ENCODE data around the gene CDKN1C.
"Not testable (repeated sequence)": the region's sequence is repeated elsewhere in the genome, so short reads cannot be mapped to it uniquely, and the experiment has no call there.

The CDKN1C gene

DNA sequence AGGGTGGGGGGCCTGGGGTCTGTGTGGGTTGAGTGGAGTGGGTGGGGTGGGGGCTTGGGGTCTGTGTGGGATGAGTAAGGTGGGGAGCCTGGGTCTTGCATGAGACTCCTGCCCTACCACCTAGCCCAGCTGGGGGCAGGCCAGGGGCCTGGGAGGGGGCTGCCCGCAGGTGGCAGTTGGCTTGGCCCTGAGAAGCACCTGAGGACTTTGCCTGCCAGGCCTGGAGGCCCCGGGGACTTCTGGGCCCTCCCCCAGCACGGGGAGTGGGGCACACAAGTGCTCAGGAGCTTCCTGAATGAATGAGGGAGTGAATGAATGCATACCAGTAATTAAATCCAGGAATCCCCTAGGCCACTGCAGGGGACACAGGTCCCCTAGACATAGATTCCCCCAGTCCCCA lies 37.1 kb upstream of the CDKN1C start:
- no peak for DNase-seq

DNA sequence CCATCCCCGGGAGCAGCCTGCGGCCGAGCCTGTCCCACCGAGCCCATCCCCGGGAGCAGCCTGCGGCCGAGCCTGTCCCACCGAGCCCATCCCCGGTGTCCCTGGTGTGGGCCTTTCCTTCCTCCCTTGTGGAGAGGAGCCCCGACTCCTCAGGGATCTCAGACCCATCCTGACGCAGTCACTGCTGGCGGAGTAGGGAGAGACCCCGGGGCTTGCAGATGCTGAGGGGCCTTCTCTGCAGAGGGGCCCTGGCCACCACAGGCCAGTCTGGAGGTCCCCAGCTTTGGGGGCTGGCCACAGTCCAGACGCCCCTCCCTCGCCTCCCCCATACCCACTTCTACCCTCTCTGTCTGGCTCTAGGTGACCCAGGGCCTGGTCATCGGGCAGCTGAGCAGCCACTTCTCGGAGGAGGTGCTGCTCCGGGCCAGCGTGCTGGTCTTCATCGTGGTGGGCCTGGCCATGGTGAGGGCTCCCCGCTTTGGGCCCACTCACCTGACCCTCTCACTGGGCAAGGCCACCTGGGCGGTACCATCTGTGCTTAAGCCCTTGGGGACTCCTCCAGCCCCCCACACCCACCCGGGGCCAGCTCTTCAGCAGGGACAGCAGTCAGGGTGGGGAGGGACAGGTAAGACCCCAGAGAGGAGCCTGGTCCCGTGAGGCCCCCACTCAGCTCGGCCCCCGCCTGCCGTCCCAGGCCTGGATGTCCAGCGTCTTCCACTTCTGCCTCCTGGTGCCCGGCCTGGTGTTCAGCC lies 36.3 kb upstream of the CDKN1C start:
- DNase-seq: no peak

DNA sequence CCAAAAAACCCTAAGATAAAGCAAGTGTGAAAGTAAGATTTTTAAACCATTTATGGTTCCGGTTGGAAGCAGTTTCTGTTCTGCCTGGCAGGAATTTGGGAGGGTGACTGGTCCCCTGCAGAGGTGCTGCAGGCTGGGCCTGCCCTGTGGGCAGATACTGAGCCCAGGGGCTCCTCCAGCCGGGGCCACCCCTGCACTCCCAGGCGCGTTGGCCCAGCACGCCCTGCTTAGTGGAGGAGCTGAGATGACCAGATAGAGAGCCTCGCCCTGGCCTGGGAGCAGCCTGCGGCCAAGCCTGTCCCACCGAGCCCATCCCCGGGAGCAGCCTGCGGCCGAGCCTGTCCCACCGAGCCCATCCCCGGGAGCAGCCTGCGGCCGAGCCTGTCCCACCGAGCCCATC lies 35.7 kb upstream of the CDKN1C start:
- no peak for DNase-seq

DNA sequence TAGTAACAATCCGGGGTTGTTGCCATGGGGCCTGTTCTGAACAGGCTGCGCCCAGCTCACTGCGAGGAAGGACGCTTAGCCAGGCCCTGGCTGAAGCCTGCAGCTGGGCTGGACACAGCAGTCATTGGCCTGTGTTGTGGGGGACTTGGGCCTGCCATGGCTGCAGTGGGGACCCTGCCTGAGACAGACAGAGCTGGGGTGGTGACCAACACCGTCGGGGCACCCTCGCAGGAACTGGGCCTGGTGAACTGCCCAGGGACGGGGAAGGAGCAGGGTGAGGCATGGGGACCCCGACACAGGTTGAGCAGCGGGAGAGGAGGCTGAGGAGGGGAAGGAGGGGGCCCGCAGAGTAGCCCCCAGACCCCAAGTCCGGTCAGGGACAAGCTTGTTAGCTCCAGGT lies 34.8 kb upstream of the CDKN1C start:
- no peak for DNase-seq

DNA sequence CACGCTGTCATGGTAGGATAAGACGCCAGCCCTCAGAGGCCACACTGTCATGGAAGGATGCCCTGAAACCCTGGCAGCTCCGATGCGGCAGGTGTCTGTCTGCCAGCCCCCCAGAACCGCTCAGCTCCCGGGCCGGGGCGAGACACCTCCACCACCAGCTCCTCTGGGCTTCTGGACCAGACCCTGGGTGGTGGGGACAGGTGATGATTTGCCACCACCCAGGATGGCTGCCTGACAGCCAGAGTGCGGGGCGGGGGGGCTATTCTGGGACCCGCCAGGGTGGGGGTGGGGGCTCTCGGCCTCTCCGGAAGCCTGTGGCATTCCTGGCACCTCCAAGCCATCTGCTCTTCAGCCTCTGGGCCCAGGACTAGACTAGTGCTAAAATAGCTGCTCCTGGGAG lies 34.3 kb upstream of the CDKN1C start:
- DNase-seq: no peak

DNA sequence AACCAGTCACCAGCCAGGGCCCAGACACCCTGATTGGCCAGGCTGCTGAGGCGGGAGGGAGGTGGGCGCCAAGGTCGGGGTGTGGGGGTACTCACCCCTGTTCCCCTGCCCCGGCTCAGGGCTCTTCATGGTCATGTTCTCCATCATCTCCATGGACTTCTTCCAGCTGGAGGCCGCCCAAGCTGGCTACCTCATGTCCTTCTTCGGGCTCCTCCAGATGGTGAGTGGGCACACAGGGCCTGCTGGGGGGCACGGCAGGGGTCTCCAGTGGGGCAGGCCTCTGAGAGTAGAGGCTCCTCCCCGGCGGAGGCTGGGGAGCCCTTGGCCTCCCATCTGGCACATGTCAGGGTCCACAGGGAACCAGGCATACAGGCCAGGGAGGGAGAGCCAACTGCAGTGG lies 33.6 kb upstream of the CDKN1C start:
- DNase-seq: no peak

DNA sequence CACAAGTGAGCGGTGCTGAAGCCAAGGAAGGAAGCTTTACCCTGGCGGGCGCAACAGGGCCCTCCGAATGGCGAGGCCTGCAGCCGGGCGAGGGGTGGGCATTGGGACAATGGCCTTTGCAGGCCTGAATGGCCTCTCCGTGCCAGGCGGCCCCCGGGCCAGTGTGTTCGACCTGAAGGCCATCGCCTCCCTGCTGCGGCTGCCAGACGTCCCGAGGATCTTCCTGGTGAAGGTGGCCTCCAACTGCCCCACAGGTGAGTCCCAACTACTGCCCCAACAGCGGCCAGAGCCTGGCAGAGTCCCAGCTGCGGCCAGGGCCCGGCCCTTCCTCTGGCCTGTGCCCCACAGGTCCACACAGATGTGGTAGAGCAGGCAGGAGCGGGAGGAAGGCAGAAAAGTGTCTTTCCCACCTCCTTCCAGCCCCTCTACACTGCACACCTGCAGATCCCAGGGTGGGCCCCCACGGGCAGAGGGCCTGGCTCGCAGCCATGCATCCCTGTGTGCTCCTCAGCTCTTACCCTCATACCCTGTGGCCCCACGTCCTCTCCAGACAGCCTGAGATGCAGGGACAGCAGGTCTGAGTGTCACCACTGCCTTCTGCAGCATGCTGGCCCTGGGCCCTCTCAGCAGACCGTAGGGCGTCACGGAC lies 32.4 kb upstream of the CDKN1C start:
- no peak for DNase-seq

DNA sequence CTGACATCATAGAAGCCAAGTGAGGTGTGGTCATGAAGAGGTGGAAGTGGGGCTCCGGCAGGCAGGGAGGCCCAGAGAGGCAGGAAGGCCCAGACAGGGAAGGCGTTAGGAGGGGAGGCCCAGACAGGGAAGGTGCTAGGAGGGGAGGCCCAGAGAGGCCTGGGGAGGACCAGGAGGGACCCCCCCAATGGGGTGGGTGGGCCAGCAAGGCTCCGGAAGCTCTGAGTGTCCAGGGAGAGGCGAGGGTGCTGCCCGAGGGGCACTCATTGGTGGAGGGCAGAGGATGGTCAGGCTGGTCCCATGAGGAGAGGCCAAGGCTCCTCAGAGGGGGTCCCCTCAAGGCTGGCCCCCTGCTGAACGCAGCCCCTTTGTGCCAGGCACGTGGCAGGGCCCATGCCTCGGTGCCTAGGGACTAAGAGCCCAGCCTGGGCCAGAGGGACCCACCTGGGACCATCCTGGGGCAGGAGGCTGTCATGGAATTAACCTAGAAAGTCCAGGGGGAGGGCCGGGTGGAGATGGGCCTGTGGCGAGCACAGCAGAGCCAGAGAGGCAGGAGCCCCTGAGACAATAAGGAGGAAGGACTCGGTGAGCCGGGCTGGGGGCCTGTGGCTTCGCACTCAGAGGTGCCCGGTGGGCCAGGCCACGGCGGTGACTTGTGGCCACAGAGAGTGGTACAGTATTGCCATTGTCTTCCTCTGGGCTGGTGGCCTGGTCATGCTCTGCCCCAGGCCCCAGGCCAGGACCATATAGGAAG lies 31.5 kb upstream of the CDKN1C start:
- DNase-seq: no peak

DNA sequence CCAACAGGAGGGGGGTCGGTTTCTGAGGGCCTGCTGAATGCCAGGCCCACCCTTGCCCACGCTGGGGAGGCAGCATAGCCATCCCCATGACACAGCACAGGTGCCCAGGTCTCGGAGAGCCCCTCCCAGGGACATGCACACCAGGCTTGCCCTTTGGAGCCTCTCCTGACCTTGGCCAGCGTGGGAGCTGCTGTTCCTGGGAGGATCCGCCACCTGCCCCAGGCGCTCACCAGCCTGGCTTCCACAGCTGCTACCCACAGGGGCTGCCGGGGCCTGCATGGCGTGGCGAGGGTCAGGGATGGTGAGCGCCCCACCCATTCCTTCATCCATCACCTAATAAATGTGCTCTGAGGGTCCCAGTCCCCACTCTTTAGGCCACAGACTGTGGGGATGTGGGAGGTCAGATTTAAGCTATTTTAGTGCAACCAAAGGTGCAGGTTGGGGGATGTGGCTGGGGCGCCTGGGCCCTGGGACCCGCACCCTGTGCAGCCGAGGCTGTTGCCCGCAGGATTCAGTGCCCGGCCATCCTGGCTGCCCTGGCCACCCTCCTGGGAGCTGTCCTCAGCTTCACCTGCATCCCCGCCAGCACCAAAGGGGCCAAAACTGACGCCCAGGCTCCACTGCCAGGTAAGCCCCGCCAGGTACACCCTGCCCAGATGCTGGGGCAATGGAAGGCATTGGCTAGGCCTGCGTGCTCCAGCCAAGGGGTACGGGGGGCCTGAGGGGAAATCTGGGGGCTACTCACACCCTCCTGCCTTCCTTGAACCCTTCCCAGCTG lies 30.7 kb upstream of the CDKN1C start:
- no peak for DNase-seq

DNA sequence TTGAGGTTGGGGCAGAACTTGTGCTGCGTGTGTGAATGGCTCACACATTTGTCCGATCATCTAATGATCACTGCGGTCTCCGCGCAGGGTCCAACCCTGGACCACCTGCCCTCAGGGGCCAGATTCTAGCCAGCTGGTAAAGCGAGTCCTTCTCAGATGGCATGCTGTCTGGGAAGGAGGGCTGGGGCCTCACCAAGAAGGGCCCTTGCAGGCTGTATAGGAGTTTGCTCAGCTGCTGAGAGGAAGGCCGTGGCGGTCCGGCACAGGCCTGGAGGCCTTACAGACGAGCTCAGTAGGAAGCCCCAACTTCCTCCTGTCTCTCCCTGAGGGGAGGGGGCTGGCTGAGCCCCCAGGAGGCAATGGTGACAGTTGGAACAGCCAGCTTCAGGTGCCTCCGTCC lies 29.9 kb upstream of the CDKN1C start:
- no peak for DNase-seq

DNA sequence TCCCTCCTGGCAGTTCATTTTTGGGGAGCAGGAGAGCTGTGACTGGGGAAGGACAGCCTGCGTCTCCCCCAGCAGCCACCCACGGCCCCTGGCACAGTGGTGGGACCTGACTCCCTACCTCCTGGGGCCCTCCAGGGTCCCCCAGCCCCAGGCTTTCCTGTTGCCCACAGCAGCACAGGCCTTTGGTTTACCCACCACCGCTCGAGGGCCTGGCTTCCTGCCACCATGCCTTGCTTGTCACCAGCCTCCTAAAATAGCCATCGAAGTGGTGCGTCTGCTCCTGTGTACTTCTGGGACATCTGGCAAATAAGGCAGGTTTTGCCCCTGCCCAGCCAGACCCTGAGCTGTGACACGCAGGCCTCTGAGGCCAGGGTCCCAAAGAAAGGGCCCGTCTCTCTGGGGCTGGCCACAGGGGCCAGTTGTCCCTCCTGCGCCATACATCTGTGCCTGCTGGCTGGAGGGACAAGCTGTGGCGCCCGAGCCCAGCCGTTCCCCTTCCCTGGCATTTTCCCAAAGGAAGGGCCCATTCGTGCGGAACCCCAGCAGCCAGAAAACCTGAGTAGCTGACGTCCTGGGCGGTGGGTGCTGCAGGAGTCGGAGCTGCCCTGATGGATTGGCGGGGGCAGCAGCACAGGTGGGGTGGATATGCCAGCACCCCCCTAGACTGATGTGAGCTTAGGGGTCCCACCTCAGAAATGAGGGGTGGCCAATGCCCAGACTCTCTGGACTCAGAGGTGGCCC lies 29.1 kb upstream of the CDKN1C start:
- no peak for DNase-seq

DNA sequence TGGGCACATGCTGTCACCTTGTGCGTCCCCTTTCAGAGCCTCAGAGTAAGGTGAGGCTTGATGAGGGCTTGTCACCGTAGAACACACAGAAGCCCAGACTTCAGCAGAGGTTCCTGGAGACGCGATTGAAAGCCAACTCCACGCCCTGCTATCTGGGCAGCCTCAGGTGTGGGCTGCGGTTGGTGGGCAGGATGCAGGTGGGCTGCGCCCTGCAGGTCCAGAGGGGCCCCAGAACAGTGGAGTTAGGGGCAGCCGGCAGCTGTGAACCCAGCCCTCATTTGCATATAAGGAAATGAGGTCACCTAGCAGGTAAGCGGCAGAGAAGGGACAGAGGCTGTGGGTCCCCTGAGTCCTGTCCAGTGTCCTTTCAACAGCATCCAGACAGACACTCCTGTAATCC lies 28.2 kb upstream of the CDKN1C start:
- DNase-seq: no peak

DNA sequence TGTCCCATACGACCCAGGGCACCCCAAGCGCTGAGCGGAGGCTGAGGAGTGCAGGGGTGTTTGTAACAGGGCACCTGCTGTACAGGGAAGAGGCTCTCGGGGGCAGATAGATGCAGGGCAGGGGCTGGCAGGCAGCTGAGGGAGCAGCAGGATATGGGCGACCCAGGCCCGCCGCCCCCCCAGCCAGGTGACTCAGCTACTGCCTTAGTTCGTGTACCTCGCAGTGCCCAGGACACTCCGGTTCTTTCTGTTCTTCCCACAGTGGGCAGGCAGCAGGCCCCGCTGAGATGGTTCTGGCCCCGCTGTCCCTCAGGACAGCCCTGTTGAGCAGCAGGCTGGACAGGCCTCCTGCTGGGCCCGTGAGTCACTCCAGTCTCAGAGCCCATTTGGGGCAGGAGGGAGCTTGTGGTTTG lies 27.4 kb upstream of the CDKN1C start:
- DNase-seq: no peak

DNA sequence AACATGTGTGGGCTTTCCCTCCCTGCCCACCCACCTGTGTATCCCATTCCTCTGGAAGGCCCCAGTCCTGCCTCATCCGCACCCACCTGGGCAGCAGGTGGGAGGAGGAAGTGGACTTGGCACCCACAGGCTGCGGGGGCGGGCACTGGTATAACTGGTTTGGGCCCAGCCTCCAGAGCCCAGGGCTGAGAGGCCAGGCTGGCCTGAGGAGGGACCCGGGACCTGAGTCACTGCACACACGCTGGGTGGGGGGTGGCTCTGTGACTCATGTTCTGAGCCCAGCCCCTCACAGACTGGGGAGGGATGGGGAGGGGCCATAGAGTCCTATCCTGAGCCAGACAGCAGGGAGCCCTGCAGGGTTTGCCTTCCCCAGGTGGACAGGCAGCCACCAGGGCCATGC lies 26.9 kb upstream of the CDKN1C start:
- DNase-seq: peak; percentile 58

DNA sequence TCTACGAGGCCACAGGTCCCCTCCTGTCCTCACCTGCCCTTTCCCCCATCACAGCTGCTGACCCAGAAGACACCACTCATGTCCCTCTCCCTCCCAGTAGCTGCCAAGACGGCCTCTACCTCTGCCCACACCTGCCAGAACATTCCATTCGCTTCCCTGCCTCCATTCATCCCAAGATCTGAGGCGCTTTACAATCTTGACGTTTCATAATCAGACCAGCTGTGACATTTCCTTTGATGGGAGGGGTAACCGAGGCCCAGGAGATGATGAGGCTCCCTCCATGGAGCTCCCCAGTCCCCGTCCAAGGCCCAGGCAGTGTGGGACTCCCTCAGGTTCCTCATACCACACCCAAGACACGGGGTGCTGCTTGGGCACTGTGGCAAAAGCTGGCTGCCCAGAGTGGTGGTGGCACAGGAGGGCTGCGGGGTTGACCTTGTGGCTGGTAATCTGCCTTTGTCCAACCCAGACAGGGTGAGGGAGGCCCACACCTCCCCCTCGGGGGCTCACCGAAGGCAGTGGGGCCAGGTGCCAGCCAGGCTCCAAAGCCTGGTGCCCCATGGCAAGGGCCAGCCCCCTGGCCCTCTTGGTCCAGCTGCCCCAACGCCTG lies 26.3 kb upstream of the CDKN1C start:
- DNase-seq: no peak

DNA sequence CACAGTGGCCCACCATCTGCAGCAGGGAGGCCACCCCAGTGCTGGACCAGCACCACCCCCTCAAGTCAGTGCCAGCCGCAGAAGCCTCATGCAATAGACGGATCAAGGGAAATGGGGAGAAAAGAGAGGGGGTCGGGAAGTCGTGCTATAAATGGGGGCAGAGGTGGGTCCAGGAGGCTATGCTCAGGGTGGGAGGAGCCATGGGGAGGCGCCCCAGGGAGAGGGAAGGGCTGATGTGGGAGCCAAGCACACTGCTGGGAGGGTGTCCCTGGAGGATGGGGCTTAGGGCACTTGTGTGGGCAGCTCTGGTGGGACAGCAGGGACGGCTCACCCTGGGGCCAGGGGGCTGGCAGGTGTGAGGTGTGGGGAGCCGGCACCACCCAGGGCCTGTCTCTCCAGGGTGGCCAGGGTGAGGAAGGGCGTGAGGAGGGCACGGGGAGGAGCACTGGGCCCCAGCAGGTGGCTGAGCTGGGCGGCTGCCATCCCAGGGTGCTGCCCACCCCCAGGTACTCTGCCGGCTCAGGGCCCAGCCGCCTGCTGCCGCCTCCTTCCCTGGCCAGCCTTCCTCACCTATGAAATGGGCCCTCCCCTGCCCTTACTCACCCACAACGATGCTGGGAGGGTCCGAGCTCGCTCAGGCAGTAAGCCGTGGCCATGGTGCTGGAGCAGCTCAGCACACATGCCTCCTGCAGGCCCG lies 25.7 kb upstream of the CDKN1C start:
- no peak for DNase-seq

DNA sequence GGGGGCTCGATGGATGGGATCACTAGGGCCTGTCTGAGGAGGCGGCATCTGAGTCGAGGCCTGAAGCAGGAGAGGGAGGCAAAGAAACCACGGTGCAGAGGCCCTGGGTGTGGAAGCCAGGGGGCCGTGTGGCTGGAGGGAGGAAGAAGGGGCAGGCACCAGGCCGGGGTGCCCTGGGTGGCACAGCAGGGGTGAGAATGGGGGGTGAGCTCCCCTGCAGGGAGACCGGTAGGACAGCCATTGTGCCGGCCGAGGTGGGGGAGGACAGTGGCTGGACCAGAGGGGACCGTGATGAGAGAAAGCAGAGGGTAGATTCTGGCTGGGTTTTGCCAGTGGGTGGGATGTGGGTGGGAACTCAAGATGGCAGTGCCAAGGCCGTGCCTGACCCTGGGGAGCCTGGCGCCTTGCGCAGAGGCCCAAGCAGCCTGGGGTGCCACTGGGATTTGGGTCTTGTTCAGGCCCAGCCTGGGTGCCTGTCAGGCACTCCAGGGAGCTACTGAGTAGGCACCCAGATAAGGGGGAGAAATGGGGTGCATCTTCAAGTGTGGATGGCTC lies 24.9 kb upstream of the CDKN1C start:
- no peak for DNase-seq

DNA sequence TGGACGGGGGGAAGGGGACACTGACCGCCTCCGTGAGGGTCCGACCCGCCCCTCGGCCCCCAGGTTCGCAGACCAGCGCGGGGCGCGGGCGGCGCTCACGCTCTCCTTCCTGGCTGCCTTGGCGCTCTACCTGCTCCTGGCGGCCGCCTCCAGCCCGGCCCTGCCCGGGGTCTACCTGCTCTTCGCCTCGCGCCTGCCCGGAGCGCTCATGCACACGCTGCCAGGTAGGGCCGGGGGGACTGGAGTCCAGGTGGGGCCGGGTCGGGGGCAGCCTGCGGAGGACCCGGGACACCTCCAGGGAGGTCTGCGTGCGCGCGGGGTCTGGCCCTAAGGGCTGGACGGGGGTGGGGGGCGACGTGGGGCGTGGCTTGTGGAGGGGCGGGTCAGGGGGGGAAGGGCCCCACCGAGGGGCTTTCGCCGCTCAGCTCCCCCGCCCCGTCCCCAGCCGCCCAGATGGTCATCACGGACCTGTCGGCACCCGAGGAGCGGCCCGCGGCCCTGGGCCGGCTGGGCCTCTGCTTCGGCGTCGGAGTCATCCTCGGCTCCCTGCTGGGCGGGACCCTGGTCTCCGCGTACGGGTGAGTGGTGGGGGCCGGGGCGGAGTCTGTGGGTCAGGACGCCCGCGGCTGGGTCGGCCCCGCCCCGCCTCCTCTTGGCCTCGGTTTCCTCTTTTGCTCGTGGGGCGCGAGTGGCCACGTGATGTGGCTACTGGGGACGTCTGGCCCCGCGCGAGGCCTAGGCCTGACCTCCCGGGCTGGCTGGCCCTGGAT lies 23.7 kb upstream of the CDKN1C start:
- DNase-seq: no peak

DNA sequence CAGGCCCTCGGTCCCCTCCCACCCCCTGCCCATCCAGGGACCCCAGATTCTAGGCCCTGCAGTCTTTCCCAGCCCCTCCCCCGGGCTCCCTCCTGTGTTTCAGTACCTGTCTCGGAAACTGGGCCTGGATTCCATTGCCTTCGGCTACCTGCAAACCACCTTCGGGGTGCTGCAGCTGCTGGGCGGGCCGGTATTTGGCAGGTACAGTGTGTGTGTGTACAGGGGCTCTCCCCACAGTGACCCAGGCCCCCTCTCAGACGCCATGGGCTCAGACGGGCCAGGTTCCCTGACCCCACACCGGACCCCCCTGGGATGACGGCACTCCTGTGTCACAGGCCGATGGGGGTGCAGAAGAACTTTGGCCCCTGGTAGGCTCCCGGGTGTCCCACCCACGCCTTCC lies 22.6 kb upstream of the CDKN1C start:
- no peak for DNase-seq

DNA sequence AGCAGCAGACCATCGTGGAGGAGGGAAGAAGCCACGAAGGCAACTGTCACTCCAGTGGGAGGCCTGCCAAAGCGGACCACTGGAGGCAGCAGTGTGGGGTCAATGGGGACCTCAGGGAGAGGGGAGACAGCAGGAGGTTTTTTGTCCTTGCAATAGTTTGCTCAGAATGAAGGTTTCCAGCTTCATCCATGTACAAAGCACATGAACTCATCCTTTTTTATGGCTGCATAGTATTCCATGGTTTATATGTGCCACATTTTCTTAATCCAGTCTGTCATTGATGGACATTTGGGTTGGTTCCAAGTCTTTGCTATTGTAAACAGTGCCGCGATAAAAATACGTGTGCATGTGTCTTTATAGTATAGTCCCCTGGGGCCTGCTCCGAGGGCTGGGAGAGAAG lies 19.7 kb upstream of the CDKN1C start:
- DNase-seq: not testable (repeated sequence)
